Adrenal gland (tissue), 12 donors: ENCODE data around the gene TRMT11. TPM values are rescaled to one million over a fixed set of nuclear protein-coding genes. Genes with fewer than 3 reads are reported as not detected.
A peak's percentile ranks its signal among the peaks of the same experiment; 100 is the strongest.
"Not testable (repeated sequence)": the region's sequence is repeated elsewhere in the genome, so short reads cannot be mapped to it uniquely, and the experiment has no call there.

Experiments used
- DNase-seq, 7 donors: peaks; one replicate each; pipeline ENCODE4 v3.0.0-alpha.2; 2019 to 2020
- H3K27ac ChIP-seq, 5 donors: fragments of 200-600 bp; sonication (generic) in 4 of 5; 1 replicate in 3 of 5; 2 replicates in 2 of 5; pipeline versions ENCODE4 v1.5.1 to v1.8.0; 2016 to 2020; ENCODE audit warnings: mild to moderate bottlenecking in 1 of 5
- H3K27me3 ChIP-seq: fragments of 200-600 bp; 2 replicates; pipeline ENCODE4 v1.8.0; 2021
- H3K36me3 ChIP-seq, 2 donors: fragments of 200-600 bp; replicated peaks in 1 of 2; 1 replicate in 1 of 2; 2 replicates in 1 of 2; pipeline versions ENCODE4 v1.5.1 to v1.8.0; 2018 to 2022
- H3K4me1 ChIP-seq, 2 donors: fragments of 200-600 bp; replicated peaks in 1 of 2; 1 replicate in 1 of 2; 2 replicates in 1 of 2; pipeline versions ENCODE4 v1.5.1 to v1.8.0; 2018 to 2021
- H3K4me3 ChIP-seq, 4 donors: fragments of 200-600 bp; sonication (generic) in 3 of 4; one replicate each; pipeline ENCODE4 v1.5.1; 2016 to 2018
- H3K9me3 ChIP-seq, 3 donors: fragments of 200-600 bp; sonication (generic) in 1 of 3; replicated peaks in 1 of 3; 1 replicate in 2 of 3; 2 replicates in 1 of 3; pipeline versions ENCODE4 v1.5.1 to v1.8.0; 2016 to 2021
- POLR2A ChIP-seq, 2 donors: fragments of 450-650 bp; IDR thresholded peaks; one replicate each; pipeline ENCODE4 v1.6.1; 2017; ENCODE audit warnings: antibody characterized with exemption in 2 of 2, mild to moderate bottlenecking in 2 of 2, moderate library complexity in 1 of 2
- WGBS, 4 donors: extraction: QIAGEN DNeasy Blood & Tissue Kit in 2 of 4; methylation state at CpG; one replicate each; pipeline versions ENCODE4 v1.1.5 to v1.1.7; 2013 to 2017; 5-methylcytosine and 5-hydroxymethylcytosine counted together
- intact Hi-C, 2 donors: fragments of 100-400 bp; cut with DNase I; formaldehyde crosslinking; loops; one replicate each; pipeline versions ENCODE4 v1.14.1 to v1.15.0; 2022 to 2023
- polyA plus RNA-seq, 3 donors: library from polyadenylated mRNA; stranded (reverse); fragments of 200-250 nt in 2 of 3; fragments of 350-450 nt in 1 of 3; fragmentation: Illumina TruSeq in 1 of 3; extraction: RNeasy Lipid Tissue Mini Kit (QIAGEN cat#74804) in 1 of 3; gene quantifications; one replicate each; pipeline ENCODE4 v1.2.3, GENCODE V29; 2013 to 2014
- total RNA-seq, 9 donors: library from RNA; depleted of rRNA in 4 of 9; stranded (reverse); fragments of >200 nt in 4 of 9; fragments of 120-200 nt in 1 of 9; fragmentation: NEBNext Ultra II Directional in 1 of 9; extraction: Animal tissue kit (Norgen Biotek cat#: 25700) in 1 of 9; gene quantifications; one replicate each; pipeline versions ENCODE4 v1.1.0 to v1.2.4, GENCODE V29; 2013 to 2023
- TF ChIP-seq, protein P1 (sequence below), 6 experiments: fragments of 450-650 bp in 4 of 6; fragments of 200-600 bp in 2 of 6; sonication (generic) in 1 of 6; IDR thresholded peaks; 1 replicate in 5 of 6; 2 replicates in 1 of 6; pipeline versions ENCODE4 v1.5.1 to v1.8.0; 2016 to 2021; ENCODE audit warnings: antibody characterized with exemption in 6 of 6, mild to moderate bottlenecking in 2 of 6, moderate library complexity in 1 of 6
- donor health status: healthy with polysubstance abuse.
- donor health status: Bipolar disorder and iron deficiency.
- donor health status: DM: yes; HTN: yes; CAD: no.
- donor health status: DM: no; HTN: no; CAD: no.
- donor health status: DM: no; HTN: no; CAD: no.
- donor health status: DM: yes; HTN: yes; CAD: no.

The TRMT11 gene
- total and polyA plus RNA-seq, 12 donors = 9.7 to 29.9 (median 17.9) TPM

DNA sequence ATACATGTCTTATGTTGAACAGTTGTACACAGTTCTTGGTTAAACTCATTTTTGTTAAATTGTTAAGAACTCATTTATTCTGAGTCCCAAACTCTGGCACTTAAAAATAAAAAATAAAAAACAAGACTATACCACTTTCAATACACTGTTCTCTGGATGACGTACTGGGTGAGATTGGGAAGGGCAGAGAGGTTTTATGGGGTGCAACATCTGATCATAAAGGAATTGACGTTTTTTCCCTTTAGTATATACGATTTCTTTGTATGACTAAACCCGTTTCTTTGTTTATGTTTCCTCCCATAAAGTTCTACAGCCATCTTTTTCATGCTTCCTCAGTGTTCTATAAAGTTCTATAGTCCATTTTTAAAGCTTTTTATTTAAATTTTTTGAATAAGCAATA lies 69.1 kb downstream of the TRMT11 start:
- TF ChIP-seq POLR2A (IDR thresholded peaks at IDR 0.05) = no peak
- TF ChIP-seq, protein P1, sequence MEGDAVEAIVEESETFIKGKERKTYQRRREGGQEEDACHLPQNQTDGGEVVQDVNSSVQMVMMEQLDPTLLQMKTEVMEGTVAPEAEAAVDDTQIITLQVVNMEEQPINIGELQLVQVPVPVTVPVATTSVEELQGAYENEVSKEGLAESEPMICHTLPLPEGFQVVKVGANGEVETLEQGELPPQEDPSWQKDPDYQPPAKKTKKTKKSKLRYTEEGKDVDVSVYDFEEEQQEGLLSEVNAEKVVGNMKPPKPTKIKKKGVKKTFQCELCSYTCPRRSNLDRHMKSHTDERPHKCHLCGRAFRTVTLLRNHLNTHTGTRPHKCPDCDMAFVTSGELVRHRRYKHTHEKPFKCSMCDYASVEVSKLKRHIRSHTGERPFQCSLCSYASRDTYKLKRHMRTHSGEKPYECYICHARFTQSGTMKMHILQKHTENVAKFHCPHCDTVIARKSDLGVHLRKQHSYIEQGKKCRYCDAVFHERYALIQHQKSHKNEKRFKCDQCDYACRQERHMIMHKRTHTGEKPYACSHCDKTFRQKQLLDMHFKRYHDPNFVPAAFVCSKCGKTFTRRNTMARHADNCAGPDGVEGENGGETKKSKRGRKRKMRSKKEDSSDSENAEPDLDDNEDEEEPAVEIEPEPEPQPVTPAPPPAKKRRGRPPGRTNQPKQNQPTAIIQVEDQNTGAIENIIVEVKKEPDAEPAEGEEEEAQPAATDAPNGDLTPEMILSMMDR (IDR thresholded peaks at IDR 0.05) = no peak
- Histone ChIP-seq H3K27ac (no peak overlapping the region), H3K27me3 (no peaks in the 10 kb centered on the region), H3K9me3 (no peaks in the 10 kb centered on the region), H3K4me3 (no peak overlapping the region), H3K36me3 (no peaks in the 10 kb centered on the region), H3K4me1 (peaks cover 15 to 20% of the 10 kb centered on the region in 2 donors)
- WGBS, 4 donors = 92 to 96% (median 96%) methylated on average over 4 of the region's 4 CpGs
- DNase-seq = no peak
- intact Hi-C loops = no loop called here

- H3K9me3 ChIP-seq = no peaks in the 10 kb centered on the region
- peaks cover 15 to 20% of the 10 kb centered on the region in 2 donors for H3K4me1 ChIP-seq
- WGBS, 4 donors = 90 to 94% (median 92%) methylated on average over 3 to 5 of the region's 5 CpGs
- H3K27me3 ChIP-seq = no peaks in the 10 kb centered on the region
- no peak overlapping the region for H3K27ac ChIP-seq
- no peaks in the 10 kb centered on the region for H3K36me3 ChIP-seq
- intact Hi-C loops = no loop called here
- no peak for TF ChIP-seq POLR2A (IDR thresholded peaks at IDR 0.05)
- no peak overlapping the region for H3K4me3 ChIP-seq
- DNase-seq = no peak
Measured at GRCh38 chr6:126056355-126057004, 70.1 kb downstream of the TRMT11 start.

GRCh38 chr6:126058085-126058484 lies 71.7 kb downstream of the TRMT11 start:
- H3K27ac ChIP-seq, H3K9me3 ChIP-seq, intact Hi-C loops, H3K27me3 ChIP-seq, DNase-seq, H3K4me3 ChIP-seq, H3K36me3 ChIP-seq: not testable (repeated sequence)
- H3K4me1 ChIP-seq = peaks cover 6 to 13% of the 10 kb centered on the region in 2 donors
- 93 to 100% (median 96%) methylated on average over 3 of the region's 3 CpGs for WGBS, 4 donors

GRCh38 chr6:126060400-126060799 lies 74.1 kb downstream of the TRMT11 start:
- no peaks in the 10 kb centered on the region for H3K27me3 ChIP-seq
- no peak overlapping the region for H3K4me3 ChIP-seq
- WGBS, 4 donors = 90 to 98% (median 95%) methylated on average over 5 of the region's 5 CpGs
- TF ChIP-seq POLR2A (IDR thresholded peaks at IDR 0.05) = no peak
- TF ChIP-seq, protein P1 (IDR thresholded peaks at IDR 0.05) = no peak
- DNase-seq = no peak
- H3K4me1 ChIP-seq = peaks cover 0 to 6% of the 10 kb centered on the region in 2 donors
- intact Hi-C loops = no loop called here
- H3K27ac ChIP-seq = no peak overlapping the region
- H3K9me3 ChIP-seq = no peaks in the 10 kb centered on the region
- H3K36me3 ChIP-seq = no peaks in the 10 kb centered on the region

GRCh38 chr6:126063512-126064146 lies 77.3 kb downstream of the TRMT11 start:
- Histone ChIP-seq H3K4me1 (peaks cover 0 to 6% of the 10 kb centered on the region in 2 donors), H3K9me3 (no peaks in the 10 kb centered on the region), H3K36me3 (no peaks in the 10 kb centered on the region), H3K27me3 (no peaks in the 10 kb centered on the region), H3K4me3 (no peak overlapping the region), H3K27ac (peak overlapping the region in 1 of 5 donors; percentile 31)
- no peak for DNase-seq
- TF ChIP-seq, protein P1 (IDR thresholded peaks at IDR 0.05) = no peak
- TF ChIP-seq POLR2A (IDR thresholded peaks at IDR 0.05) = no peak
- intact Hi-C loops = no loop called here
- WGBS, 4 donors = 77 to 87% (median 80%) methylated on average over 6 of the region's 6 CpGs
